Urinary bladder (tissue), 4 donors: ENCODE data around the gene THRB. TPM values are rescaled to one million over a fixed set of nuclear protein-coding genes. Genes with fewer than 3 reads are reported as not detected.

Experiments
- DNase-seq: peaks from one replicate; pipeline ENCODE4 v3.0.0-alpha.2; 2015; ENCODE audit errors: extremely low spot score
- H3K27ac ChIP-seq: one replicate; pipeline ENCODE4 v1.5.1; 2013; ENCODE audit warnings: low read depth, mild to moderate bottlenecking, moderate library complexity
- H3K36me3 ChIP-seq: one replicate; pipeline ENCODE4 v1.6.1; 2013; ENCODE audit warnings: mild to moderate bottlenecking, moderate library complexity; ENCODE audit not compliant: insufficient read depth
- H3K4me1 ChIP-seq: one replicate; pipeline ENCODE4 v1.6.1; 2013; ENCODE audit warnings: mild to moderate bottlenecking, moderate library complexity; ENCODE audit not compliant: insufficient read depth
- H3K4me3 ChIP-seq: one replicate; pipeline ENCODE4 v1.5.1; 2013; ENCODE audit warnings: low read depth, low read length
- WGBS: extraction: QIAGEN DNeasy Blood & Tissue Kit; methylation state at CpG from one replicate; pipeline ENCODE4 v1.1.7; 2013; 5-methylcytosine and 5-hydroxymethylcytosine counted together
- polyA plus RNA-seq: library from polyadenylated mRNA; stranded (reverse); fragments of 200-250 nt; gene quantifications from one replicate; pipeline ENCODE4 v1.2.3, GENCODE V29; 2013
- total RNA-seq: library from RNA; depleted of rRNA; stranded (reverse); fragments of >200 nt; gene quantifications from one replicate; pipeline ENCODE4 v1.2.3, GENCODE V29; 2014
- donor health status: healthy with polysubstance abuse.
- donor health status: healthy.

Gene THRB
- total and polyA plus RNA-seq, 2 donors = 8.3 to 14.8 TPM

DNA sequence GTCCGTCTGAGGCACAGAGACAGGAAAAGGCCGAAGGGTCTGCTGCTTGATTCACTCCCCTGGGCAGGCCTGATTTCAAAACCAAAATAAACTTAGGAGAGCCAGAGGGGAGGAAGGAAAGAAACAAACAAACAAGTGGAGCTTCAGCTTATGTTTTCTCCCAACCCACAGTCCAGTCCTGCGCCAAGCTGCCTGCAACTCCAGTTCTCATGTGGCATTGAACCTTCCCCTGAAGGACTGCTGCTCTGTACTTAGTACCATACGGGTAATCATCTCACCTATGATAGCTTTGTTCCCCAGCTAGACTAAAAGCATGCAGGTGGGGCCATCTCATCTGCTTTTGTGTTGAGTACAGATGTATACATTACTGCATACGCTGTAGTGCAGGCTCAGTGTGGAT, 236.4 kb downstream of the THRB start:
- Histone ChIP-seq H3K36me3 (no peaks in the 10 kb centered on the region), H3K4me1 (no peaks in the 10 kb centered on the region), H3K27ac (no peak overlapping the region), H3K4me3 (no peak overlapping the region)
- no peak for DNase-seq
- 94% methylated on average over 5 of the region's 5 CpGs for WGBS

DNA sequence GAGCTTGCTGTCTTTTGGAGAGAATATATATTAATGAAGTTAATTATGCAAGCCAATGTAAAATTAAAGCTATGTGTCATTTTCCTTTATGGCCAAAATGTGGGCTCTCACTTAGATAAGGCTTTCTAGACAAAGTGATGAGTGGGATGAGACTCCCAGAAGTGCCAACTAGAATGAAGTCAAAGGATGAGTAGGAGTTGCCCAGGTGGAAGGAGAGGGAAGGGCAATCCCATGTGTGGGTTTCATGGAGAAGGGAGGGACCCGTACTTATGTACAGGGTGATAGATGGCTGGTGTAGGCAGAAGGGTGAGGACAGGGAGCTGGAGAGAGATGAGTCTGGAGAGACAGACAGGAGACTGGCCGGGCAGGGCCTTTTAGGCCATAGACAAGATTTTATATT, 239.2 kb downstream of the THRB start:
- no peak overlapping the region for H3K27ac ChIP-seq
- H3K36me3 ChIP-seq = no peaks in the 10 kb centered on the region
- no peak for DNase-seq
- WGBS = 96% methylated on average over 2 of the region's 2 CpGs
- no peaks in the 10 kb centered on the region for H3K4me1 ChIP-seq
- no peak overlapping the region for H3K4me3 ChIP-seq

DNA sequence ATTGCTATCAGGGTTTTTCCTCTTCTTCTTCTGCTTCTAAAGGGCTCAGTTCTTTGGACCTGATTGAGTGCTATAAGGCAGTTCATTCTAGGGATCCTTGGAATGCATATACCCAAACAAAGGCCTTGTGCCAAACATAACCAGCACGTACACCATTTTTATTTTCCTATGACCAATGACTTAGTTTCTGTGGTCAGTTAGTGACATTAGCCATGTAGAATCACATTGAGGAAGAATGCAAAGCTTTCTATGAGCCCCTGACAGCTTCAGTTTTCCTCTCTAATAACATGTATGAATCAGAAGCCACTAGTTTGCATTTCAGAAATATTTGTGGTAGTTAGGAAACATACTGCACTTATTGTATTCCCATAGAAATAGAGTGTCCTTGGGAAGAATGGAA, 240.0 kb downstream of the THRB start:
- no peak overlapping the region for H3K27ac ChIP-seq
- H3K4me1 ChIP-seq = no peaks in the 10 kb centered on the region
- WGBS = 48% methylated on average over 1 of the region's 1 CpG

DNA sequence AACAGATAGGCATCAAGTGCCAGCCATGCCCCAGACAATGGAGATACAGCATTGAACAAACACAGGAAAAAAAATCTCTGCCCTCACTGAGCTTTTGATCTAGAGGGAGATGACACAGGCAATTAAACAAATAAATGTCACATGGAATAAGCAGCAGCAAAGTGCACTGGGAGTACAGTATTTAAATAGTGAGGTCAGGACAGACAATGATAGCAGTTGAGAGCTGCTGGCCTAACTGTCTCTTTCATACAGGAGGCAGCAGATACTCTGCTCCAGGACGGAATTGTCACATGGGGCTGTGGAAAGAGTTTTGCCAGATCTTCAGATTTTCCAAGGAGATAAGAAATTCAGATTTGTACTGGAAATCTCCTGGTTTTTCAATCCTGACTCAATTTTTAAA, 241.3 kb downstream of the THRB start:
- H3K27ac ChIP-seq = no peak overlapping the region
- 76% methylated on average over 1 of the region's 1 CpG for WGBS
- H3K36me3 ChIP-seq = no peaks in the 10 kb centered on the region
- H3K4me3 ChIP-seq = no peak overlapping the region
- H3K4me1 ChIP-seq = no peaks in the 10 kb centered on the region
- no peak for DNase-seq

More for the DNA sequence above, 240.0 kb downstream of the THRB start:
- H3K4me3 ChIP-seq = no peak overlapping the region
- H3K36me3 ChIP-seq = no peaks in the 10 kb centered on the region
- no peak for DNase-seq

DNA sequence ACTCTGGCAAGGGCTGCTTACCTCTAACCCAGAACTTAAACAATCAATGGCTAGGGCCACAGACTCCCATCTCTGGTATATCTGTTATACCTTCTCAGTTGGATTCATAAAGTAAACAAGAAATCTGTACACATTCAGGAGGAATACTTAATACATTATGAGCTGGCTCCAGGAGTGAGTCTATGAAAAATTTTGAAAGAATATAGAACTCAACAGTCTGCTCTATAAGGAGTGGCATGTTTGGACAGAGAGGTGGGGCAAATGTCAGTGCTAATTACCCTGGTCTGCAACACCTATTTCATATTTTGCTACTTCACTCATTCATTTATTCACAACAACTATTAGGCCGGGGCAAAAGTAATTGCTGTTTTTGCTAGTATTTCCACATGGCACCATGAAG, 245.1 kb downstream of the THRB start:
- 94% methylated on average over 1 of the region's 1 CpG for WGBS
- Histone ChIP-seq H3K4me1 (no peaks in the 10 kb centered on the region), H3K27ac (no peak overlapping the region)

DNA sequence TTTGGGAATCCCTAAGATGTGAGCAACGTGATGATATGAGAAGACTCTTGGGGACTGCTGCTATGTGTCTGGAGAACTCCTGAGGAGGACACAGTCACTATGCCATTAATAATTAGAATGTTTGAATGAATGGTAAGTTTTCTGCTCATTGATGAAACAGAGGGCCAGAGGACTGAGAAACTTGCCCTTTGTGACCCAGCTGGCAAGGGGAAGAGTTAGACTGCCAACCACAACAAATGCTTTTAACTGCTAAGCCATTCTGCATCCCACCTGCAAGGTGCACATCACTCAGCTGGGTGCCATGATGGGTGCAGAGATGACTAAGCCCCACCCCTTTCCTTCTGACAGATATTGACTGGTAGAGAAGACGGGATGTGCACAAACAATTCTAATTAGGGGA, 249.6 kb downstream of the THRB start:
- H3K4me1 ChIP-seq = peaks cover 2% of the 10 kb centered on the region
- H3K36me3 ChIP-seq = no peaks in the 10 kb centered on the region
- no peak overlapping the region for H3K4me3 ChIP-seq
- no peak overlapping the region for H3K27ac ChIP-seq
- no peak for DNase-seq
- WGBS = 93% methylated on average over 2 of the region's 2 CpGs

More for the DNA sequence above, 245.1 kb downstream of the THRB start:
- no peak for DNase-seq
- H3K36me3 ChIP-seq = no peaks in the 10 kb centered on the region
- no peak overlapping the region for H3K4me3 ChIP-seq

DNA sequence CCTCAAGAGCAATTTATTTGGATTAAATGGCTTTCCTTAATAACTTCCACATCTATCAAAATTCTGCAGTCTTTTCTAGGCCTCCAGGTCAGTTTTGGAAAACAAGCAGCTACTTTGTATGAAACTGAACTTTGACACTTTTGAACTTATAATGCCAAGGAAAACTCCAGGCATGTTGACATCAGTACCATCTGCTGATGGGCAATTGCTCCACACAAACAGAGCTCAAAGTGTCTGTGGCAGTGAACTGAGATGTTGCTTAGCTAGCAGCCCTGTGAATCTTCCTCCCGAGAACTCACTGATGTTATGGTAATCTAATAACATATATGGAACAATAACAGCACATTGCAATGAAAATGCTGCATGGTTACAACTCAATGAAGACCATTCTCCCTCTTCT, 250.2 kb downstream of the THRB start:
- no peak overlapping the region for H3K4me3 ChIP-seq
- H3K36me3 ChIP-seq = no peaks in the 10 kb centered on the region
- 92% methylated on average over 1 of the region's 1 CpG for WGBS
- no peak overlapping the region for H3K27ac ChIP-seq
- H3K4me1 ChIP-seq = peaks cover 2% of the 10 kb centered on the region
- DNase-seq = no peak

DNA sequence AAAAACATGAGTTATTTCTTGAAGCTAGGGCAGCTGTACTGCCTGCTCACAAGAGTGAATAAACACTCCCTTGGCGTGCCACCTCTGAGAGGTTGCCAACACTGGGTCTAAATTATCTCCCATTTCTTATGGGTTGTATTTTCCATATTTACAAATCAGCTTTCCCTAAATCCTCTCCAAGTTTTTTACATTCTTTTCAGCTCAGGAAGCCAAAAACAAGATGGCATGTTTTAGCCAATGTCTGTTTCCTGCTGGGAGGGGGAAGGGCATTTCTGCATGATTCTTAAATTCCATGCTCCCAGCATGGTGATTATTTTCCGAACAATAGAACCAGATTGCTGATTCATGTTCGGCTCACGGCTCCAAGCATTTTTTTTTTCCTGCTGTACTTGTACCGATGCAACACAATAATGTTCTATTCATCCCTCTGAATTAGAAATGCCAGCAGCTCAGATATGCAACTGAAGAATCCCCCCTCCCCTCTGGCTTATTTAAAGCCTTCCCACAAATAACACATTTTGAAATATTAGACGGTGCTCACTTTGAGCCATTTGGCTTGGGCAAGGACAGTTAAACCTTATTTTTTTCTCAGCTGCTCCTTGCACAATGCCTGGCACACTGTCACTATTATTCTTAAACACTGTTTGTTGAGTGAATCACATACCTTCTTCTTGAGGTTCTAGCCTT, 252.5 kb downstream of the THRB start:
- H3K4me3 ChIP-seq = no peak overlapping the region
- H3K4me1 ChIP-seq = peaks cover 2% of the 10 kb centered on the region
- no peak overlapping the region for H3K27ac ChIP-seq
- H3K36me3 ChIP-seq = no peaks in the 10 kb centered on the region
- 24% methylated on average over 6 of the region's 6 CpGs for WGBS
- no peak for DNase-seq

DNA sequence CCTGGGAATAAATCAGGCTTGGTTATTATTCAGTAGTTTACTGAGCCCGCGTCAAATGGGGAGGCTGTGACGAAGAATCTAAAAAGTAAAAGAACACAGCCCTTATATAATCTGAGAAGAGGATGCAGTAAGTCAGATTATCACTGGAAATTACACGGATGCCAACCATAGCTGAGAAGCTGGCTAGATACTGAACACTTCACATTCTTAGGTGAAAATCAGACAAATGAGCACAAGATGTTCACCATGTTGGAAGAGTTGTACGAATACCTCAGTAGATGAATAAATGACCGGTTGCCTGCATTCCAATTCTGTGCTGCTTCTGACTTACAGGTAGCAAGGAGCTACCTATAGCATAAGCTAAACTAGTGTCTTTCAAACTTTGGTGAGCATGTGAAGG, 254.3 kb downstream of the THRB start:
- DNase-seq = no peak
- peaks cover 2% of the 10 kb centered on the region for H3K4me1 ChIP-seq
- WGBS = 95% methylated on average over 6 of the region's 6 CpGs
- H3K27ac ChIP-seq = no peak overlapping the region
- H3K36me3 ChIP-seq = no peaks in the 10 kb centered on the region
- H3K4me3 ChIP-seq = no peak overlapping the region

DNA sequence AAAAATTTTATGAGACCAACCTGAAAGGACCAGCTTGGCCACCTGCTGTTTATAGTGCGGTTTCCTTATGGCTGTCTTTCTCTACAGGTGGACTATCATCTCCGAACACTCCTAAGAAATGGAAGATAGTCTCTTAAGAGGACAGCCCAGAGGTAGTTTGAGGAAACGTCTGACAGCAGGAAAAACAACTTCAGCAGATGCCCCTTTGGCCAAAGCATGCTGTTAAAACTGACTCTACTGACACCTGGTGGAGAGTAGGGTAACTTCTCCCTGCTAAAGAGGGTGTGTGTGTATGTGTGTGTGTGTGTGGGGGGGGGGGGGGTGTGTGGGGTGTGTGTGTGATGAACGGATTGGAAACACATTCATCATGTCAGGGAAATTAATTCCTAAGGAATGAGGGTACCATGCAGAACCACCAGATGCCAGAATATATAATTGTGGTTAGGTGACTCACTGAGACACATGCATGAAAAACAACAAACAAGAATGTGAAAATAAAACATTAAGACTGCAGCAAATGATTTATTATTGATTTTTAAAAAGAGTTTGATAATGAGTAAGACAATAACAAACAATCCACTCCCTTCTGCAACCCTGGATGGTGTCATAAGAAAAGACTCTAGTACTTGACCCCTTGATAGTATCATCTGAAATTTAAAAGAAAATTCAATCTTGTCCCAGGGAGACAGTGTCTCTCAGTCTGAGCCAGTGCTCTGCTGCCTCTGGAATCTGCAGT, 256.5 kb downstream of the THRB start:
- H3K36me3 ChIP-seq = no peaks in the 10 kb centered on the region
- no peak overlapping the region for H3K27ac ChIP-seq
- WGBS = 24% methylated on average over 4 of the region's 4 CpGs
- H3K4me1 ChIP-seq = peaks cover 2% of the 10 kb centered on the region
- H3K4me3 ChIP-seq = no peak overlapping the region
- DNase-seq = peak; percentile 46

DNA sequence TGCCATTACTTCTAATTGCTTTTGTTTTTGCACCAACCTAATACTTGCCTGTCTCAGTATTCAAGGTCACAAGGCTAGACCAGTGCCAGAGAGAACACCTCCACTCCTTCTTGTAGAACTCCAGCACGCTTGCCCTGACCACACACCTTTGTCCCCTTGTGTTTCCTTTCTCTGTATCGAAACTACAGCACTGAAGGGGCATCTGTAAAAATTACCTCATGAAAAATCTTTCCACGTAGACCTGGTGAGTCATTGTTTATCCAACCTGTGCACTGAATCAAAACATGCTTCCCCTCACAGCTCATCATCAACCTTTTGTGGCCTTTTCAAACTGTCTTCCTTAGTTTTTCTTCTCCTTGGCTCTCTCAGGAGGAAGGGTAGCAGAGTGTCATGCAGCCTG, 259.5 kb downstream of the THRB start:
- WGBS = 78% methylated on average over 3 of the region's 3 CpGs
- H3K36me3 ChIP-seq = no peaks in the 10 kb centered on the region
- H3K27ac ChIP-seq = no peak overlapping the region
- DNase-seq = no peak
- no peak overlapping the region for H3K4me3 ChIP-seq
- H3K4me1 ChIP-seq = no peaks in the 10 kb centered on the region

DNA sequence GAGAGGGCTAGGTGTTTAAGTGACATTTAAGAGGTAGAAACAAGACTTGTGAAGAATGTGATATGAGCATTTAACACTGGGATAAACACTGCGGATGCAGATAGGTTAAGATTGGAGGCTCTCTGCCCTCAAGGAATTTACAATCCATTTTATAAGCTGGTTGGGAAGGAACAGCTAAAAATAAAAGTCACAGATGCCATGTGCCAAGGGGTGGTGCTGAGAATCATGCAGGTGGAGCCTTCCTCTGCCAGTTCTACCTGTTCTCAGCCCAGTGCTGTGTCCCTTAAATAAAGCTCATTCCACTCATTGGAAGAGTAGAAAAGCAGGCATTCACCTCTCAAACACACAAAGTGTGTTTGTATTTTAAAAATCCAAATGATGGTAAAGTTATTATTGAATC, 261.9 kb downstream of the THRB start:
- no peaks in the 10 kb centered on the region for H3K4me1 ChIP-seq
- DNase-seq = no peak
- no peak overlapping the region for H3K4me3 ChIP-seq
- no peaks in the 10 kb centered on the region for H3K36me3 ChIP-seq
- WGBS = 60% methylated on average over 1 of the region's 1 CpG
- no peak overlapping the region for H3K27ac ChIP-seq

DNA sequence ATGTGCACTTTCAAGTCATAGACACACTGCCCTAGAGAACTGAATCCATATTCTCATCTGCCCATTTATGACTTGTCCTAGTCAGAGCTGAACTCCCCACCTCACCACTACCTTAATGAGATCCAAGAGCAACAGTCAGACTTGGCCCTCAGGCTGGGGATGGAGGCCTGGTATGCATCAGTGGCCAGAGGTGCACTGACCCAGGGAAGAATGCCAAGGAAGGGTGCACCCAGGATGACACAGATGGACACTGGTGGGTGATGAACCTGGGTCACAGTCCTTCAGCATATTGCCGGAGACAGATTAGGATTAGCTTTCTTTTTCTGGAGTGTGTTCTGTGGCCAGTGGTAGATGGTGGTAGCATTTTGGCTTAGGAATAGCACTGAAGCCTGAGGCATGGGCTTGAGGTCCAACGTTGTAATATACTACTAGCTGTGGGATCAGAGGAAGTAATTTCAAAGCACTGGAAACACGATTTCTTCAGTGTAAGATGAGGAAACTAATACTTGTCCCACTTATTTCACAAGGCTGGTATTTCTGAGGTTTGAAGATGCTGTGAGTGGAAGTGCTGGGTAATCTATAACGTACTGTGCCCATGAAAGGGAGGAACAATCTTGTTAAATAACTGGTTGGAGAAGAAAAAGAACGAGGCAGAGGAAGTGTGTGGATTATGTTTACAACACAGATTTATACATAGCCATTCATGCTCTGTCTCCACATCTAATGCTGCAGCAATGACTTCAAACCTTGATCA, 265.0 kb downstream of the THRB start:
- 77% methylated on average over 5 of the region's 5 CpGs for WGBS
- Histone ChIP-seq H3K4me1 (no peaks in the 10 kb centered on the region), H3K27ac (no peak overlapping the region)

DNA sequence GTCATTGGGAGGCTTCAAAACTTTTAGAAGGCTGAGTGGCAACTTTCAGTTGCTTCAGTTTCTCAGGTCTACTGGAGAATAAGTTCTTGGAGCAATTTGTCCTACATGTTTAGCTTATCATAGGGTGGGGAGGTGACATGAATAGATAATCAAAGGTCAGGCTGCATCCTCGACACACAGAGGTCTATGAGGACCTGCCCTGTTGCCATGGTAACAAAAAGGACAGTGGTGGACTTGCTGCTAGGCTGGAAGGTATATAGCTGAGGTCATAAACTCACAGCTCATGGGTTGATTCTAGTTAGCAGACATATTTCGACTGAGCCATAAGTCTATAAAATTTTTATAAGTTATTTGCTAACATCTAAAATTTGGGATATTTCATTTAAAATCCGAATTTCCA, 267.0 kb downstream of the THRB start:
- Histone ChIP-seq H3K27ac (no peak overlapping the region), H3K4me3 (no peak overlapping the region), H3K36me3 (no peaks in the 10 kb centered on the region), H3K4me1 (no peaks in the 10 kb centered on the region)
- no peak for DNase-seq
- 84% methylated on average over 3 of the region's 3 CpGs for WGBS

More for the DNA sequence above, 265.0 kb downstream of the THRB start:
- no peak for DNase-seq
- no peaks in the 10 kb centered on the region for H3K36me3 ChIP-seq
- H3K4me3 ChIP-seq = no peak overlapping the region
